CD4-positive, alpha-beta T cell treated with Interleukin-1 beta for 1 hour (primary cell): Measurements from ENCODE around the gene BCL2L15.
"Not testable (repeated sequence)": the region's sequence is repeated elsewhere in the genome, so short reads cannot be mapped to it uniquely, and the experiment has no call there.

Source experiments
- DNase-seq, 2 donors: peaks; one replicate each; pipeline ENCODE4 v3.0.0-alpha.2; 2020 to 2022

Gene BCL2L15

GRCh38 chr1:113868387-113869083 is 18.8 kb downstream of the BCL2L15 start:
- no peak for DNase-seq

- DNase-seq, result no peak
Observed at GRCh38 chr1:113861641-113862040, 25.7 kb downstream of the BCL2L15 start.

GRCh38 chr1:113860891-113861290 is 26.5 kb downstream of the BCL2L15 start:
- DNase-seq, result no peak

GRCh38 chr1:113859478-113860175 is 27.8 kb downstream of the BCL2L15 start:
- DNase-seq, result peak in 1 of 2 donors; percentile 23

- DNase-seq, result no peak
Observed at GRCh38 chr1:113858982-113859381, 28.4 kb downstream of the BCL2L15 start.

- DNase-seq, result no peak
Observed at GRCh38 chr1:113858418-113858817, 29.0 kb downstream of the BCL2L15 start.

GRCh38 chr1:113857776-113858175 is 29.6 kb downstream of the BCL2L15 start:
- no peak for DNase-seq

- DNase-seq, result no peak
Observed at GRCh38 chr1:113856401-113856790, 31.0 kb downstream of the BCL2L15 start.

- no peak for DNase-seq
Observed at GRCh38 chr1:113855630-113856400, 31.6 kb downstream of the BCL2L15 start.

- no peak for DNase-seq
Observed at GRCh38 chr1:113854234-113854633, 33.1 kb downstream of the BCL2L15 start.

GRCh38 chr1:113852694-113853093 is 34.7 kb downstream of the BCL2L15 start:
- DNase-seq, result not testable (repeated sequence)

GRCh38 chr1:113850127-113850796 is 37.1 kb downstream of the BCL2L15 start:
- DNase-seq, result no peak

- DNase-seq, result no peak
Observed at GRCh38 chr1:113849072-113849471, 38.3 kb downstream of the BCL2L15 start.

GRCh38 chr1:113846391-113847035 is 40.9 kb downstream of the BCL2L15 start:
- no peak for DNase-seq

- no peak for DNase-seq
Observed at GRCh38 chr1:113836534-113836933, 50.8 kb downstream of the BCL2L15 start.

- peak in 1 of 2 donors; percentile 73 for DNase-seq
Observed at GRCh38 chr1:113835686-113836290, 51.6 kb downstream of the BCL2L15 start.

- DNase-seq, result no peak
Observed at GRCh38 chr1:113834716-113835115, 52.7 kb downstream of the BCL2L15 start.
